ENCODE data around the gene ATG14.
"Not testable (repeated sequence)": the region's sequence is repeated elsewhere in the genome, so short reads cannot be mapped to it uniquely, and the experiment has no call there.

Gene ATG14

GRCh38 chr14:55433880-55434804 lies 22.5 kb upstream of the ATG14 start:
- no peak for DNase-seq (ENCODE audit: low read depth)

- no peak for DNase-seq (ENCODE audit: low read depth)
Observed at GRCh38 chr14:55432628-55433027, 21.0 kb upstream of the ATG14 start.

GRCh38 chr14:55430024-55430690 lies 18.5 kb upstream of the ATG14 start:
- peak; percentile 36 for DNase-seq (ENCODE audit: low read depth)

GRCh38 chr14:55427439-55427838 lies 15.8 kb upstream of the ATG14 start:
- DNase-seq (ENCODE audit: low read depth): no peak

GRCh38 chr14:55426891-55427290 lies 15.3 kb upstream of the ATG14 start:
- DNase-seq (ENCODE audit: low read depth): no peak

- DNase-seq (ENCODE audit: low read depth): no peak
Observed at GRCh38 chr14:55425091-55425490, 13.5 kb upstream of the ATG14 start.

GRCh38 chr14:55423969-55424368 lies 12.3 kb upstream of the ATG14 start:
- no peak for DNase-seq (ENCODE audit: low read depth)

- not testable (repeated sequence) for DNase-seq (ENCODE audit: low read depth)
Observed at GRCh38 chr14:55422338-55422737, 10.7 kb upstream of the ATG14 start.

- no peak for DNase-seq (ENCODE audit: low read depth)
Observed at GRCh38 chr14:55419663-55420062, 8.0 kb upstream of the ATG14 start.

- no peak for DNase-seq (ENCODE audit: low read depth)
Observed at GRCh38 chr14:55418411-55418810, 6.8 kb upstream of the ATG14 start.

- DNase-seq (ENCODE audit: low read depth): no peak
Observed at GRCh38 chr14:55417955-55418354, 6.3 kb upstream of the ATG14 start.

GRCh38 chr14:55416866-55417265 lies 5.2 kb upstream of the ATG14 start:
- DNase-seq (ENCODE audit: low read depth): no peak

- no peak for DNase-seq (ENCODE audit: low read depth)
Observed at GRCh38 chr14:55414551-55414950, 2.9 kb upstream of the ATG14 start.

- DNase-seq (ENCODE audit: low read depth): no peak
Observed at GRCh38 chr14:55412676-55413075, 1.0 kb upstream of the ATG14 start.

GRCh38 chr14:55410876-55411275 lies 754 bp downstream of the ATG14 start:
- no peak for DNase-seq (ENCODE audit: low read depth)

GRCh38 chr14:55404173-55404854 lies 7.3 kb downstream of the ATG14 start:
- no peak for DNase-seq (ENCODE audit: low read depth)

- DNase-seq (ENCODE audit: low read depth): no peak
Observed at GRCh38 chr14:55401751-55402150, 9.9 kb downstream of the ATG14 start.

- no peak for DNase-seq (ENCODE audit: low read depth)
Observed at GRCh38 chr14:55399852-55400251, 11.8 kb downstream of the ATG14 start.

GRCh38 chr14:55399183-55399582 lies 12.4 kb downstream of the ATG14 start:
- no peak for DNase-seq (ENCODE audit: low read depth)

- no peak for DNase-seq (ENCODE audit: low read depth)
Observed at GRCh38 chr14:55398679-55399078, 13.0 kb downstream of the ATG14 start.

- no peak for DNase-seq (ENCODE audit: low read depth)
Observed at GRCh38 chr14:55389330-55389729, 22.3 kb downstream of the ATG14 start.

- DNase-seq (ENCODE audit: low read depth): no peak
Observed at GRCh38 chr14:55388160-55388559, 23.5 kb downstream of the ATG14 start.

- no peak for DNase-seq (ENCODE audit: low read depth)
Observed at GRCh38 chr14:55387121-55387520, 24.5 kb downstream of the ATG14 start.

Data from activated T-cell treated with anti-CD3 and anti-CD28 coated beads for 24 hours (primary cell).